Smooth muscle cell (in vitro differentiated cells): Measurements from ENCODE around the gene GALNT9. TPM values are rescaled to one million over a fixed set of nuclear protein-coding genes. Genes with fewer than 3 reads are reported as not detected.

Source experiments
- DNase-seq: peaks from one replicate; lab custom pipeline; 2025; ENCODE audit not compliant: unreplicated experiment; lab: John Stamatoyannopoulos, UW
- H2AFZ ChIP-seq: fragments of 200-600 bp; sonication (generic); 2 replicates; pipeline ENCODE4 v1.6.0; 2016; ENCODE audit warnings: antibody characterized with exemption, low read depth, mild to moderate bottlenecking
- H3F3A ChIP-seq: fragments of 200-600 bp; sonication (generic); 2 replicates; pipeline ENCODE4 v1.6.0; 2017; ENCODE audit warnings: antibody characterized with exemption, low read depth
- H3K27ac ChIP-seq: fragments of 200-600 bp; sonication (generic); 2 replicates; pipeline ENCODE4 v1.5.1; 2016; ENCODE audit warnings: low read depth, mild to moderate bottlenecking
- H3K27me3 ChIP-seq: fragments of 200-600 bp; sonication (generic); 2 replicates; pipeline ENCODE4 v1.6.1; 2016; ENCODE audit warnings: low read depth, mild to moderate bottlenecking
- H3K36me3 ChIP-seq: fragments of 200-600 bp; sonication (generic); 2 replicates; pipeline ENCODE4 v1.5.1; 2016; ENCODE audit warnings: low read depth
- H3K4me1 ChIP-seq: fragments of 200-600 bp; sonication (generic); 2 replicates; pipeline ENCODE4 v1.5.1; 2016; ENCODE audit warnings: low read depth
- H3K4me2 ChIP-seq: fragments of 200-600 bp; sonication (generic); 2 replicates; pipeline ENCODE4 v1.6.0; 2016; ENCODE audit warnings: mild to moderate bottlenecking
- H3K4me3 ChIP-seq: fragments of 200-600 bp; sonication (generic); 2 replicates; pipeline ENCODE4 v1.5.1; 2016; ENCODE audit warnings: mild to moderate bottlenecking
- H3K79me2 ChIP-seq: fragments of 200-600 bp; sonication (generic); 2 replicates; pipeline ENCODE4 v1.6.0; 2016; ENCODE audit warnings: low read depth, mild to moderate bottlenecking
- H3K9ac ChIP-seq: fragments of 200-600 bp; sonication (generic); 2 replicates; pipeline ENCODE4 v1.6.0; 2016; ENCODE audit warnings: low read depth
- H3K9me3 ChIP-seq: fragments of 200-600 bp; sonication (generic); replicated peaks from 2 replicates; pipeline ENCODE4 v1.5.1; 2016; ENCODE audit warnings: low read depth
- H4K20me1 ChIP-seq: fragments of 200-600 bp; sonication (generic); 2 replicates; pipeline ENCODE4 v1.6.0; 2016; ENCODE audit warnings: low read depth
- CTCF ChIP-seq: fragments of 200-600 bp; sonication (generic); IDR thresholded peaks from 2 replicates; pipeline ENCODE4 v1.5.1; 2017; ENCODE audit warnings: borderline replicate concordance, mild to moderate bottlenecking, antibody characterized with exemption; ENCODE audit not compliant: insufficient read depth, poor library complexity, severe bottlenecking
- WGBS: methylation state at CpG from one replicate; pipeline ENCODE4 v1.1.7; 2016; ENCODE audit warnings: low lambda C conversion rate; 5-methylcytosine and 5-hydroxymethylcytosine counted together
- polyA plus RNA-seq: library from polyadenylated mRNA; unstranded; fragments of >200 nt; fragmentation: Nextera tagmentation; extraction: Ambion mirVana; gene quantifications from 2 replicates; pipeline ENCODE4 v1.2.1, GENCODE V29; 2016
- total RNA-seq: library from RNA; depleted of rRNA; stranded (reverse); fragments of >200 nt; gene quantifications from 2 replicates; pipeline ENCODE4 v1.2.3, GENCODE V29; 2014

Gene GALNT9
- total and polyA plus RNA-seq, 2 experiments from 2014 or later, result 1.1 TPM; not detected in 1

GRCh38 chr12:132354211-132354981 is 25.0 kb upstream of the GALNT9 start:
- Histone ChIP-seq H3K36me3 (no peaks in the 10 kb centered on the region), H3F3A (no peaks in the 10 kb centered on the region), H3K9me3 (no peaks in the 10 kb centered on the region), H3K79me2 (no peaks in the 10 kb centered on the region), H2AFZ (no peak overlapping the region), H3K27me3 (no peaks in the 10 kb centered on the region), H3K4me1 (no peaks in the 10 kb centered on the region), H3K27ac (no peak overlapping the region), H4K20me1 (no peaks in the 10 kb centered on the region), H3K4me2 (no peak overlapping the region), H3K4me3 (no peak overlapping the region), H3K9ac (no peak overlapping the region)
- TF ChIP-seq CTCF, result no peak
- 89% methylated on average over 40 of the region's 43 CpGs for WGBS
- DNase-seq, result no peak

- 94% methylated on average over 15 of the region's 15 CpGs for WGBS
- Histone ChIP-seq H3K27me3 (no peaks in the 10 kb centered on the region), H3K27ac (no peak overlapping the region)
Observed at GRCh38 chr12:132353811-132354210, 24.4 kb upstream of the GALNT9 start.

GRCh38 chr12:132352896-132353800 is 23.8 kb upstream of the GALNT9 start:
- WGBS, result 85% methylated on average over 38 of the region's 42 CpGs
- Histone ChIP-seq H3K4me2 (no peak overlapping the region), H2AFZ (no peak overlapping the region)

More at GRCh38 chr12:132353811-132354210, 24.4 kb upstream of the GALNT9 start:
- no peaks in the 10 kb centered on the region for H3K4me1 ChIP-seq
- no peak for DNase-seq
- H3K36me3 ChIP-seq, result no peaks in the 10 kb centered on the region
- no peak overlapping the region for H2AFZ ChIP-seq
- no peak for TF ChIP-seq CTCF
- H3K79me2 ChIP-seq, result no peaks in the 10 kb centered on the region
- H3F3A ChIP-seq, result no peaks in the 10 kb centered on the region
- H3K4me2 ChIP-seq, result no peak overlapping the region
- no peak overlapping the region for H3K4me3 ChIP-seq
- no peaks in the 10 kb centered on the region for H4K20me1 ChIP-seq
- no peaks in the 10 kb centered on the region for H3K9me3 ChIP-seq
- no peak overlapping the region for H3K9ac ChIP-seq

More at GRCh38 chr12:132352896-132353800, 23.8 kb upstream of the GALNT9 start:
- Histone ChIP-seq H3K9ac (no peak overlapping the region), H3K4me3 (no peak overlapping the region), H3K27ac (no peak overlapping the region), H3K79me2 (no peaks in the 10 kb centered on the region), H3K36me3 (no peaks in the 10 kb centered on the region), H3F3A (no peaks in the 10 kb centered on the region), H4K20me1 (no peaks in the 10 kb centered on the region), H3K9me3 (no peaks in the 10 kb centered on the region), H3K27me3 (no peaks in the 10 kb centered on the region), H3K4me1 (no peaks in the 10 kb centered on the region)
- no peak for TF ChIP-seq CTCF
- no peak for DNase-seq
